CD4-positive, alpha-beta T cell treated with Interleukin-1 beta for 1 hour (primary cell): ENCODE data around the gene NOS1AP.
"Not testable (repeated sequence)": the region's sequence is repeated elsewhere in the genome, so short reads cannot be mapped to it uniquely, and the experiment has no call there.

Source experiments
- DNase-seq, 2 donors: peaks; one replicate each; pipeline ENCODE4 v3.0.0-alpha.2; 2020 to 2022

NOS1AP gene

DNA sequence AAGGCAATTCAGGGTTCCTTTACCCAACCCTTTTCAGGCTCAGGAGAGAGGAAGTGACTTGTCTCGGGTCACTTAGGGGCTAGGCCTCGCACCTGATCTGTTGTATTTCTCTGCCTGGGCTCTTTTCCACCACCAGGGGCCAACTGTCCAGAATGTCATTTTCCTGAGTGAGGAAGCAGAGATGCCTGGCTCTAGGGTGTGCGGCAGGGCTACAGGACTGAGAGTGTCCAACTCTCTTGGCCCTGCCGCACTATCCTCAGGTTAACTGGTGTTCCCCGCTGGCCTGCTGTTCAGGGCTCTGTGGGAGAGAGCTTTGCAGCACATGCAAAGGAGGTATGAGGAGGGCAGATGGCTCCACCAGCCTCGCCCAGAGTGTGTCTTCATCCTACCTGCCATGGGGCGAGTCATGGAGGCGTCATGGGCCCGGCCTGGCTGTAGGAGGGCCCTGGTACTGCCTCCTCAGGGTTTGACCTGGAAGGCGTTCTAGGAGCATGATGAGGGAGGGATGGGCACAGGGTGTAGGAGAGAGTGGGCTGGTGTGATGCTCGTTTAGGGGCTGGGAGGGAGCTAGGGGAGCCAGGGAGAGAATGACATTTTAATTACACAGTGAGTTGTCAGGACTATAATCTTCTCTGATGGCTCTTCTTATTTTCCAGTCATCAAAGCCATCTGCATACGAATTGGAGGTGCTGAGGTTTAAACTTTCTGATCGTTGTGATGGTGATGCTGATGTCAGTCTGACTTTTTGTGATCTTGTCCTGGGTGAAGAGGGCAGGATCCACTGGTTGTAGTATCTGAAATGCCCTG, 128.3 kb downstream of the NOS1AP start:
- DNase-seq = no peak

- DNase-seq = no peak
Measured at GRCh38 chr1:162200096-162200847, 130.8 kb downstream of the NOS1AP start.

DNA sequence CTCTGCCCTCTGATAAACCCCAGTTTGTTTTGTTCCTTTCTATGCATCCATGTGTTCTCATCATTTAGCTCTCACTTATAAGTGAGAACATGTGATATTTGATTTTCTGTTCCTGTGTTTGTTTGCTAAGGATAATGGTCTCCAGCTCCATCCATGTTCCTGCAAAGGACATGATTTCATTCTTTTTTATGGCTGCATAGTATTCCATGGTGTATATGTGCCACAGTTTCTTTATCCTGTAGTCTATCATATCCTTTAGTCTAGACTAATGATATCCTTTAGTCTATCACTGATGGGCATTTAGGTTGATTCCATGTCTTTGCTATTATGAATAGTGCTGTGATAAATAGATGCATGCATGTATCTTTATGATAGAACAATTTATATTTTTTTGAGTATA, 131.6 kb downstream of the NOS1AP start:
- DNase-seq = not testable (repeated sequence)

- DNase-seq = no peak
Measured at GRCh38 chr1:162204129-162204822, 134.8 kb downstream of the NOS1AP start.

- DNase-seq = no peak
Measured at GRCh38 chr1:162204823-162205155, 135.3 kb downstream of the NOS1AP start.

DNA sequence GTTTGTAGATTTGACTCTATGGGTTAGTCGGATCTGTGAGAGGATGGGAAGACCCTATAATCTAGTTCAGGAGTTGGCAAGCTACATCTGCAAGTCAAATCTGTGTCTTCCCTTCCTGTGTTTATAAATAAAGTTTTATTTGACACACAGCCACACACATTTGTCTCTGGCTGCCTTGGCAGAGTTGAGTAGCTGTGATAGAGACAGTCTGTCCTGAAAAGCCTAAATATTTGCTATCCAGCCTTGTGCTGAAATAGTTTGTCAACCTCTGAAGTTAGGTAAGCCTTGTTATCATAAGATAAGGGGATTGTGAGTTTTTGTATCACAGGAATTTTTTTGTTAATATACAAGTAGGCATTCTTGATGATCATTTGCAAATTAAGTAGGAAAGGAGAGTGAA, 136.8 kb downstream of the NOS1AP start:
- DNase-seq = no peak

DNA sequence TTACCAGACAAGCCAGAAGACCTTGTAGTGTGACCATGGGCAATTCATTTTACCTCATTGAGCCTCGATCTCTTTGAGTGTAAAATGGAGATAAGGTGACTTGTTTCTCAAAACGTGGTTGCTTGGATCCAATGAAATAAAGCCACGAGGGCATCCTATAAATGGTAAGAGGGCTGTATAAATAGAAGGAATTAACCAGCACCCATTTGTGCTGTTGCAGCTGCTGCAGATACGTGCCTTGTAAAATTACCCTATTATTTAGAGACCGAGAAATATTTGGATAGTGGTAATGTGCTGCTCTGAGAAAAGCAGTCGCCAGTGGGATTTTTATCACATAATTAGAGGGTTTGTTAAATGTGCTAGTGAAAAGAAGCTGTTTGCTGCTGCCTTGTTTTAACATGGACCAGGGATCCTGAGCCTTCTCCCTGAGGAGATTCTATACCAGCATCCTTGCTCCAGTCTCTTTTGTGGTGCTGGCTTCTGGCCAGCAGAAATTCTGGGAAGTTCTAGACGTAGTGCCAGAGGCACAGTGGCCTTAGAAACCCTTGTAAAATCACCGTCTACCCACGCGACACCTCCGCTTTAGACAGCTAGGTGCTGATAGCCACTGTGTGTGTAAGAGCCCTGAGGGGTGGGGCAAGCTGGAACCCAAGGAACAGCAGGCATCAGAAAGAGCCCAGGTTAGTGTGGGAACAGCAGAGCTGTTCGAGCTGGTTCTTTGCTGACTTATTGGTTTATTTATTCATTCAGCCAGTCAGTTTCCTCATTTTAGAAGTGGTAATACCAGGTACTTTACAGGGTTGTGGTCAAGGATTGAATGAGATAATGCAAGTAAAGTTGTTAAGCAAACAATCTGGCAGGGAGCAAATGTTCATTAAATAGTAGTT, 137.5 kb downstream of the NOS1AP start:
- no peak for DNase-seq

- DNase-seq = no peak
Measured at GRCh38 chr1:162207862-162208261, 138.4 kb downstream of the NOS1AP start.

DNA sequence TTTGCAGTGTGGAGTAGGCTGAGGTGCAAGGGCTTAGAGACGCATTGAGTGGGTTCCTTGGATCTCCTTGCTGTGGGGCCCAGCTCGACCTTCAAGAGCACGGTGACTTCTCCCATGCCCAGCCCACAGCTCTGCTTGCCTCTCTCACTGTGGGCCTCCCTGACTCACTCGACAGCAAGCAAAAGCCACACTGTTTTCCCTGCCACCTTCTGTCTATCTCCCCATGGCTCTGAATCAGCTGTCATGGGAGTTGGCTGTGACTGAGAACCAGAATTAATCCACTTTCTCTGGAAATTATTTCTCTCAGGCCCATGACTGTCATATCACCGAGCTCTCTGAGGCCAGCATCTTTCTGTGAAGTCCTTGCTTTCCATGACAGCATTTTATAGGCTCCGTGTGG, 140.7 kb downstream of the NOS1AP start:
- no peak for DNase-seq

DNA sequence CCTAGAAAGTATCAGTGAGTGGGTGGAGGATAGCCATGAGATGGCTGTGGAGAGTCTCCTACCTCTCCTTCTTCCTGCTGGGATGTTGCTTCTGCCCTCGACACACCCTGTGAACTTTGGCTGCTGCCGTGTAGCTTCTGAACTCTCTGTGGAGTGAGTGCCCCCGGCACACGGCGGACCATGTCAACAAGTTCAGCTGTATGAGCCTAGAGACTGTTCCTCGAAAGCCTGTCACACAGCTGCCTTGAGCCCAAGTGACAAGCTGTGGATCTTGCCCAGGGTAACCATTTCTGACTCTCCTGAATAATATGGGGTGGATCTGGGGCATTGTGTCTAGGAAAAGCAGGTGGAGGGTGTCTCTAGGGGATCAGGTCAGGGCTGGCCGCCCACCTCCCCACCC, 143.2 kb downstream of the NOS1AP start:
- no peak for DNase-seq

DNA sequence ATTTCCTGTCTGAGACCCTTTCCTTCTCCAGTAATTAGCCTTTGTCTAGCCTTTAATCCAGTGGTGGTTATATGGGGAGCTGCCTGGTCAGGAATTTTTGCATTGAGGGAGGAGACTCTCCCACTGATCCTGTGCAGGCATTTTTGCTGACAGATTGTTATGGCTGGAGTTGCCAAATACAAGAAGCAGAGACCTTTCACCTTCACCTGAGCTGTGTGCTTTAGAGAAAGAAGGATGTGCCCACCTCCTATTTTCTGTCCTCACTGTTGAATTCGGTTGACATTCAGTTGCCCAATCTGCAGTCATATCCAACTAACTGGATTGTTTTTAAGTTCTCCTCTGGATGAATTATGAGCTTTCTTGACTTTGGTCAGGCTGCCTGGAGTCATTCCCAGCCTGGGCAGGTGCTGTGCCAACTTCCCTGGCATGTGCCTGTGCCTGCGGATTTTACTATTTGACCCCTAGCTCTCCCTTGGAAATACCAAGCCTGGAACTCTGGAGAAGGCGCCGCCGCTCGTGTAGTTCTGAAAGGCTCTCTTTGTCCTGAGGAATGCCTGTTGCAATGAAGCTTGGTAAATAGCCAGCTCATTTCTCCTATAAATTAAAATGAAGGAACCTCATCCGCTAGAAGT, 143.9 kb downstream of the NOS1AP start:
- DNase-seq = no peak

- no peak for DNase-seq
Measured at GRCh38 chr1:162214202-162214601, 144.7 kb downstream of the NOS1AP start.

GRCh38 chr1:162215902-162216301, 146.4 kb downstream of the NOS1AP start:
- DNase-seq = no peak

DNA sequence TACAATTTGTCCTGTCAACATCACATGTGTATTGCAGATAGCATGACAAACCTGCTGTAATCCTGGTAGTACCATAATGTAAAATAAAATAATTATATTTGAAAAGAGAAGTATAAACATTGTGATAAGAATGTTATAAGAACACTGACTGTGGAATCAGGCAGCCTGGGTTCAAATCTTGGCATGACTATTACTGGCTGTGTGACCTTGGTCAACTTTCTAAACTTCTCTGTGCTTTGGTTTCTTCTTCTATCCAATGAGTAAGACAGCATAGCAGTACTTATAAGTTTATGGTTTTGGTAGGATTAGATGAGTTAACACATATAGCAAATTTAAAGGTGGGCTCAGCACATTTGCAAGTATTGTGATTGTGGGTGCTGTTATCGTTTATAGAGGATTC, 147.1 kb downstream of the NOS1AP start:
- DNase-seq = no peak

GRCh38 chr1:162217706-162218105, 148.2 kb downstream of the NOS1AP start:
- DNase-seq = no peak

- DNase-seq = no peak
Measured at GRCh38 chr1:162218546-162218945, 149.1 kb downstream of the NOS1AP start.

GRCh38 chr1:162218975-162219374, 149.5 kb downstream of the NOS1AP start:
- no peak for DNase-seq

DNA sequence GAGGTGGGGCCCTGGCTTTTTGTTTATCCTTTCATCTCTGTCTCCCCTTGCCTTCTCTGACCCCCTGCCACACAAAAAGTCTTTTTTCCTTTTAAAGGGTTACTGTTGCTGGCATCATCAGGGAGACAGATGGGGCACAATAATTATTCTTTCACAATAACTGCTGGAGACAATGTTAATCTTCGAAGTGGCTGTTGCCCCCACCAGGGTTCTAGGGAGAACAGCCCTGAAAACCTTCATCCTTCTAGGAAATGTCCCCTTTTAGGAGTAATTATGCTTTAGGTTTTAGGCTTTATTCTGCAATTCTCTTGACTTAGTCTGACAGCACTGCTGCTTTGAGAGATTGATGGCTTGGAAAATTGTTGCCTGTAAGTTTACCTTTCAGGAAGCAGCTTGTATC, 150.0 kb downstream of the NOS1AP start:
- DNase-seq = no peak

GRCh38 chr1:162220009-162220539, 150.6 kb downstream of the NOS1AP start:
- DNase-seq = no peak

GRCh38 chr1:162222014-162222413, 152.5 kb downstream of the NOS1AP start:
- DNase-seq = no peak

DNA sequence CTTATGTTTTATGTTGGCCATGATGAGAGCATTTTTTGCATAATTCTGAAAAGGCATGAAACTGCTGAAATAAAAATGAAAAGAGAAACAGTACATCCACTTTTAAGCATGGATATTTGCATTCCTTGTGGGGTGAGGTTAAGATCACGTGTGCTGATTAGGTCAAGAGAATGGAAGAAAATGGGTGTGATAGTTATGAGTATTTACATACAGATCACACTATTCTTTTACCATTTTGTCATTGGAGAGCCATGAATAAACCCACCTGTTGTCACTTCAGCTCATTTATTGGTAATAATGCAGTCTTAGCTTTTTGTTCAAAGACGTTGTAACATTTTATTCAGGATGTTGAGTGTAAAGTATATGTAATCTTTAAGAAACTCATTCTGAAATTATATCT, 153.2 kb downstream of the NOS1AP start:
- no peak for DNase-seq

DNA sequence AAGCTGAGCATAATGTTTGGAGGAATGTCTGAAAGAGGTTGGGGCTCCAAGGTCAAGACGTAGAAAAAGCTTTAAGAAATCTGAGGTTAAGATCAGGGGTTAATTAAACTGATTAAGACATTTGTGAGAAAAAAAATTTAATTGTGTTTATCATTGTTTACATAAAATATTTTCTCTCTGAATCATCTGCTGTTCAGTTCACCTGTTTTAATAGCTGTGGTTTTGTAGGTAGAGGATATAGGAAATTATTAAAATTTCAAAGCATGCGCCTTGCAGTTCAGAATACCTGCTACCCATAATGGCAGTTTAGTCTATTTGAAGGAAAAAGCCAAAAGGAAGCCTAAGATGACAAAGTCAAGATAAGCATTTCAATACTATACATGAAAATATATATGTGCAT, 154.0 kb downstream of the NOS1AP start:
- DNase-seq = no peak
